ENCODE results near the gene CUX1.

Gene CUX1

DNA sequence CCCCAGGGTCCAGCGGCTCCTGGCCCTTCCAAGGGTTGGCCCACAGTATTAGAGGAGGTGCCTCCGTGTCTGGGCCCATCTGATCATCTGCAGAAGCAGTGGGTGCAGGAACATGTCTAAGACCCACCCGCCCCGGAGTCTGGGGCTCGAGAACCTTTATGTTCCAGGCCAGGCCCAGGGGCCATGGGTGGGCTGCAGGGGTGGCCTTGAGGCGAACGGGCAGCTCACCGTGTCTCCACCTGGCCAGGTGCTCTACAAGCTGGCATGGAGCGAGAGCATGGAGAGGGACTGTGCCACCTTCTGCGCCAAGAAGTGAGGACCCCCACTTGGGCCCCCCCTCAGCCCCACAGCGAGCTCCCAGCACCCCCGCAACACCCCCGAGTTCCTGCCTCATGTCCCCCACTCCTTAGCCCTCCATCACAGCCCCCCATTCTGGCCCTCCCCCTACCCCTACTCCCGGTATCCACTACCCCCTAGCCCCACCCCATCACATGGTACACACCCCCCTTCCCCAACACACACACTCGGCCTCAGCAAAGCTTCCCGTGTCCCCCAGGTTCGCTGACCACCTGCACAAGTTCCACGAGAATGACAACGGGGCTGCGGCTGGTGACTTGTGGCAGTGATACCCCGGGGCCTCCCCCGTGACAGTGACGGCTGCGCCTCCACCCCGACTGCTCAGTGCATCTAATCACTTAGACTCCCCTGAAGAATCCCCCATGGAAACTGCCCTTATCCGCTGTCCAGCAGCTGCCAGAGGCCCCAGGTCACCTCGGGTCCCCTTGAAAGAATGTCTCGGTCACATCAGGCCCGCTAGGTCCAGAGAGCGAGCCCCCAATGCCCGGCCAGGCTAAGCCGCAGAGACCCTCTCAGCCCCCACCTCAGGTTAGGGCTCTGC lies 465.3 kb downstream of the CUX1 start:
- no peak for DNase-seq

- no peak for DNase-seq
These were observed 466.2 kb downstream of the CUX1 start for GRCh38 chr7:102283477-102284189.

GRCh38 chr7:102284399-102284798 lies 467.0 kb downstream of the CUX1 start:
- peak; percentile 47 for DNase-seq

- DNase-seq = peak; percentile 18
These were observed 467.6 kb downstream of the CUX1 start for GRCh38 chr7:102284891-102285539.

GRCh38 chr7:102285540-102286236 lies 468.3 kb downstream of the CUX1 start:
- DNase-seq = no peak

GRCh38 chr7:102286237-102287110 lies 469.0 kb downstream of the CUX1 start, which contains the start of gene SH2B2:
Gene SH2B2, plus strand, starts transcription at chr7:102286868. Its CDS starts 13,683 bp downstream, at chr7:102300551.
- DNase-seq = peak; percentile 66

GRCh38 chr7:102287111-102287980 lies 469.9 kb downstream of the CUX1 start:
- peak; percentile 31 for DNase-seq

DNA sequence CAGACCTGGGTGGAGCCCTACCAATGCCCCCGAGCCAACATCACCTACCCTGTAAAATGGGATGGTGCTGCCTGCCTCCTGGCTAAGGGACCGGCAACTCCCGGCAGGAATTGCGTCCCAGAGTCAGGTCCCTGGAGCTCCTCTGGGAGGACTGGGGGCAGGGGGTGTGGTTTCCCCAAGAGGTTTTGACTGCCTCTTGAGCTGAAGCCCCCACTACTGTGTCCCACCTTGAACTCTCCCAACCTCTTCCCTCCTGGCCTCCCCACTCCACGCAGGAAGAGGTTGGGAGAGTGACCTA lies 470.5 kb downstream of the CUX1 start:
- DNase-seq = no peak

GRCh38 chr7:102288285-102288930 lies 471.0 kb downstream of the CUX1 start:
- no peak for DNase-seq

- DNase-seq = no peak
These were observed 471.6 kb downstream of the CUX1 start for GRCh38 chr7:102289057-102289456.

- peak; percentile 20 for DNase-seq
These were observed 473.9 kb downstream of the CUX1 start for GRCh38 chr7:102291056-102291915.

- DNase-seq = no peak
These were observed 474.5 kb downstream of the CUX1 start for GRCh38 chr7:102291916-102292267.

GRCh38 chr7:102292813-102293798 lies 475.7 kb downstream of the CUX1 start:
- DNase-seq = no peak

DNA sequence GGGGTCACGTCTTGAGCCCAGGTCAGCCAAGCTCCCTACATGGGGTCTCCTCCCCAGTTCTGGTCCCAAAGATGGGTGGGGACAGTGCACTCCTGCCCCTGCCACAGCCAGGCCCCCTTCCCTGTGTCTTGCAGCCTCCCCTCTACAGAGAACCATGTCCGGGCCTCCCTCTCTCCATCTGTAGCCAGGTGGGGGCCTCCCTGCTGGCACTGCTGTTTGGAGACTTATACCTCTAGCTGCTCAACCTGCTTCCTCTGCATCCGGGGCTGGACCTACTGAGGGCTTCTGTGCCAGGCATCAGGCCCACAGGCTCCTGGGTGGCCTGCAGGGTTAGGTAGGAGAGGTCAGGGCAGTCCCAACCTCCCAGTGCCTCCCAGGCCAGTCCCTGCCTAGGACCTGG lies 477.2 kb downstream of the CUX1 start:
- DNase-seq = no peak

GRCh38 chr7:102295346-102296178 lies 478.1 kb downstream of the CUX1 start:
- no peak for DNase-seq

GRCh38 chr7:102296179-102296438 lies 478.7 kb downstream of the CUX1 start:
- no peak for DNase-seq

DNA sequence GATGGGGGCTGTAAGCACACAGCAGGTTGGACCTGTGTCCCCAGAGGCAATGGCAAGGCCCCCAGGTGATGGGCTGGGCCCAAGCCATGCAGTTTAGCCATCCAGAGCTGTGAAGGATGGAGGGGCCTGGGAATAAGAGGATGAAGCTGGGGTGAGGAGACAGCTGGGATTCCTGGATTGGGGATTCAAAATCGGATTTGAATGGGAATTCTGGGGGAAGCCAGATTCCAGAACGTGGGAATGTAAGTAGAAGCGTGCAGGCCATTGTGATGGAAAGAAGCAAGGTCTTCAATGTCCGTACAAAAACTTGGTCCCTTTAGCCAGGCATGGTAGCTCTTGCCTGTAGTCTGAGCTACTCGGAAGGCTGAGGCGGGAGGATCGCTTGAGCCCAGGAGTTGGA lies 479.1 kb downstream of the CUX1 start:
- DNase-seq = no peak
